GM12892 (cell line): ENCODE measurements around the gene DLG5.

ENCODE experiments used
- DNase-seq: peaks from one replicate; pipeline ENCODE4 v3.0.0; 2011; ENCODE audit not compliant: insufficient read length
- FAIRE-seq: peaks from 2 replicates; lab custom pipeline; 2011; peaks lifted over from hg19 to GRCh38; lab: Jason Lieb, UNC
- POLR2A ChIP-seq: IDR thresholded peaks from 2 replicates; pipeline ENCODE4 v1.6.1; 2011; ENCODE audit warnings: low read depth, low read length, control low read depth
- POLR2AphosphoS5 ChIP-seq: IDR thresholded peaks from 2 replicates; pipeline ENCODE4 v1.6.1; 2011; ENCODE audit warnings: low read depth, low read length, control low read depth
- TAF1 ChIP-seq: IDR thresholded peaks from 2 replicates; pipeline ENCODE4 v1.6.1; 2011; ENCODE audit warnings: low read depth, mild to moderate bottlenecking, control low read depth, low read length, borderline replicate concordance

The DLG5 gene

GRCh38 chr10:77881636-77882035 is 44.9 kb downstream of the DLG5 start:
- no peak for TF ChIP-seq POLR2A
- TF ChIP-seq POLR2AphosphoS5: no peak
- TF ChIP-seq TAF1: no peak
- no peak for FAIRE-seq
- DNase-seq: no peak

- DNase-seq (no peak), FAIRE-seq (no peak)
- no peak for TF ChIP-seq POLR2AphosphoS5
- TF ChIP-seq POLR2A: no peak
- no peak for TF ChIP-seq TAF1
Measured at GRCh38 chr10:77881222-77881621, 45.3 kb downstream of the DLG5 start.

GRCh38 chr10:77879710-77880109 is 46.8 kb downstream of the DLG5 start:
- DNase-seq (no peak), FAIRE-seq (no peak)
- TF ChIP-seq POLR2AphosphoS5 (no peak), TAF1 (no peak), POLR2A (no peak)

GRCh38 chr10:77879065-77879464 is 47.5 kb downstream of the DLG5 start:
- FAIRE-seq: no peak
- no peak for DNase-seq
- no peak for TF ChIP-seq POLR2AphosphoS5
- TF ChIP-seq TAF1: no peak
- TF ChIP-seq POLR2A: no peak

GRCh38 chr10:77877441-77878344 is 48.9 kb downstream of the DLG5 start:
- TF ChIP-seq POLR2AphosphoS5: no peak
- no peak for TF ChIP-seq TAF1
- TF ChIP-seq POLR2A: no peak
- DNase-seq (no peak), FAIRE-seq (peak; percentile 79)

- TF ChIP-seq POLR2A (no peak), TAF1 (no peak), POLR2AphosphoS5 (no peak)
- DNase-seq (no peak), FAIRE-seq (no peak)
Measured at GRCh38 chr10:77875730-77876129, 50.8 kb downstream of the DLG5 start.

GRCh38 chr10:77874872-77875271 is 51.7 kb downstream of the DLG5 start:
- DNase-seq (no peak), FAIRE-seq (no peak)
- TF ChIP-seq POLR2AphosphoS5 (no peak), TAF1 (no peak), POLR2A (no peak)

- TF ChIP-seq POLR2AphosphoS5 (no peak), POLR2A (peak; percentile 59; the same call in 1 of the 2 replicates), TAF1 (no peak)
- DNase-seq: peak; percentile 64
- FAIRE-seq: peak; percentile 87
Measured at GRCh38 chr10:77873536-77874380, 52.8 kb downstream of the DLG5 start.

- FAIRE-seq (no peak), DNase-seq (no peak)
- no peak for TF ChIP-seq TAF1
- TF ChIP-seq POLR2AphosphoS5: no peak
- no peak for TF ChIP-seq POLR2A
Measured at GRCh38 chr10:77872947-77873535, 53.5 kb downstream of the DLG5 start.

- FAIRE-seq: no peak
- DNase-seq: no peak
- no peak for TF ChIP-seq POLR2AphosphoS5
- TF ChIP-seq POLR2A: no peak
- no peak for TF ChIP-seq TAF1
Measured at GRCh38 chr10:77872151-77872946, 54.2 kb downstream of the DLG5 start.
